Renal cortical epithelial cell (primary cell): ENCODE results near the gene SLC25A10. TPM values are rescaled to one million over a fixed set of nuclear protein-coding genes. Genes with fewer than 3 reads are reported as not detected.
A peak's percentile ranks its signal among the peaks of the same experiment; 100 is the strongest.
"Not testable (repeated sequence)": the region's sequence is repeated elsewhere in the genome, so short reads cannot be mapped to it uniquely, and the experiment has no call there.

ENCODE experiments used
- DNase-seq: peaks from one replicate; pipeline ENCODE4 v3.0.0-alpha.2; 2011; ENCODE audit warnings: low read depth
- total RNA-seq: library from RNA; depleted of rRNA; stranded (reverse); fragments of >200 nt; gene quantifications from 2 replicates; pipeline ENCODE4 v1.2.3, GENCODE V29; 2014

The SLC25A10 gene
- total RNA-seq, 1 donor from 2014 or later: 35.7 TPM

GRCh38 chr17:81720267-81721071 lies 8.4 kb downstream of the SLC25A10 start:
- DNase-seq: no peak

- peak; percentile 58 for DNase-seq
Measured at GRCh38 chr17:81722184-81723120, 10.4 kb downstream of the SLC25A10 start.

- DNase-seq: no peak
Measured at GRCh38 chr17:81723651-81724209, 11.6 kb downstream of the SLC25A10 start.

- no peak for DNase-seq
Measured at GRCh38 chr17:81725439-81725838, 13.4 kb downstream of the SLC25A10 start.

GRCh38 chr17:81726004-81726403 lies 13.9 kb downstream of the SLC25A10 start:
- DNase-seq: no peak

- no peak for DNase-seq
Measured at GRCh38 chr17:81727324-81728031, 15.4 kb downstream of the SLC25A10 start.

GRCh38 chr17:81733507-81734404 lies 21.7 kb downstream of the SLC25A10 start:
- DNase-seq: peak; percentile 40

GRCh38 chr17:81734405-81735263 lies 22.6 kb downstream of the SLC25A10 start:
- no peak for DNase-seq

- DNase-seq: no peak
Measured at GRCh38 chr17:81735264-81736102, 23.4 kb downstream of the SLC25A10 start.

GRCh38 chr17:81737947-81738800 lies 26.1 kb downstream of the SLC25A10 start:
- DNase-seq: no peak

GRCh38 chr17:81738801-81739393 lies 26.8 kb downstream of the SLC25A10 start:
- no peak for DNase-seq

GRCh38 chr17:81739593-81739992 lies 27.5 kb downstream of the SLC25A10 start:
- not testable (repeated sequence) for DNase-seq

- no peak for DNase-seq
Measured at GRCh38 chr17:81740395-81740961, 28.4 kb downstream of the SLC25A10 start.

GRCh38 chr17:81741049-81741593 lies 29.0 kb downstream of the SLC25A10 start:
- no peak for DNase-seq

- DNase-seq: no peak
Measured at GRCh38 chr17:81741594-81742452, 29.7 kb downstream of the SLC25A10 start.
